HG02798 (cell line): ENCODE measurements around the gene UBE2E1.

Experiments used
- ATAC-seq: cut with Tn5 transposase; IDR thresholded peaks from one replicate; pipeline ENCODE4 v1.9.1; 2021; ENCODE audit warnings: mild to moderate bottlenecking; ENCODE audit not compliant: unreplicated experiment, poor library complexity

UBE2E1 gene

DNA sequence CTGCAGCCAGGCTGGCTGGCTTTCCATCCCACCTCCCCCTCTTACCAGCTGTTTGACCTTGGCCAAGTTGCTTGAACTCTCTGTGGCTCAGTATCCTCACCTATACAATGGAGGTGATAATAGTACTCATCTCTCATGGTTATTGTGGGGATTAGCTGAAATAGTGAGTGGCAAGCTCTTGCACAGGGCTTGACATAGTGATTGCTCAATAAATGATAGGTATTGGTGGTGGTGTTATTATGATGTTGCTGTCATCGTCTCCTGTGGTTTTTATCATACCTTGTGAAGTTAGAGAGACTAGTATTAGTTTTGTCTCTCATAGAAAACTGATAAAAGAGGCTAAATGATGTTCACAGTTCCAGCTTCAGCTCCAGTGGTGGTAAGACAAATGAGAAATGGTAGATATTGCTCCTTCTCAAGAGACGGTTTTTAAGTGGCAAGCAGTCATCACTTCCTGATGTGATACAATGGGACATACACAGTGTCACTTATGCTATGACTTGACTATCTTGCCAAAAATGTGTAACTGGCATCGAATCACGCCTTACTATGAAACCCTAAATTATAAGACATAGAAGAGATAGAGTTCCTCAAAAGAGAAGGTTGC, 12.1 kb upstream of the UBE2E1 start:
- ATAC-seq, result no peak

DNA sequence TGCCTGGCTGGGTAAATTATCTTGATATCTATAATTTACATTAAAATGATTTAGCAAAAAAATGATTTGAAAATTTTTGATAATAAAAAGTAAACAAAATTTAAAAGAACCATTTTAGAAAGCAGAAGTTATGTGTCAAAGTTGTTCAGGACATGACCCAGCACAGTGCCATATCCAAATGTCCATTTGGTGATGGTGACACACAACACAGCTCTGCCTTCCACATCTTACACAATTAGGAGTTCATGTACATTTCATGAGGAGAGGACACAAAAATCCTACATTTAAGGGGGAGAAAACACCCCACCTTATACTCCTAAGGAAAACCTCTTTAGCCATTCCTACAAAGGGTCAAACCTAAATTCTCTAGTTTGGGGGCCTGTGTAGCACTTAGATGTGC, 10.7 kb upstream of the UBE2E1 start:
- ATAC-seq, result no peak

DNA sequence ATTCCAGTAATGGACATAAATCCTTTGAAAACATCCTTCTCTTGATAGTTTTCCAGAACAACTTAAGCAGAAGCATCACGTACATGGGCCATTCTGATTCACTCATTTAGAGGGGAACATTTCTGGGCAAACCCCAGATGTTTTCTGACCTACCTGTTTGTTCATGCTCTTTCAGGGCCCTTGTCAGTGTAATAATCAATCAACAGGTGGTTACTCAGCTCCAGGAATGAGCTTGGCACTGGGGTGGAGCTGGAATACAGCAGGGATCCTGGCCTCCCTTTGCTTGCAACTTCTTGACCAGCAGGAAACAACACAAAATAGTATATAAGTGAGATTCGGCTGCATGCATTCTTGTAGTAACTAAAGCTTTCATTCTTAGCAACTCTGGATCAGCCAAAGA, 9.2 kb upstream of the UBE2E1 start:
- ATAC-seq, result no peak

DNA sequence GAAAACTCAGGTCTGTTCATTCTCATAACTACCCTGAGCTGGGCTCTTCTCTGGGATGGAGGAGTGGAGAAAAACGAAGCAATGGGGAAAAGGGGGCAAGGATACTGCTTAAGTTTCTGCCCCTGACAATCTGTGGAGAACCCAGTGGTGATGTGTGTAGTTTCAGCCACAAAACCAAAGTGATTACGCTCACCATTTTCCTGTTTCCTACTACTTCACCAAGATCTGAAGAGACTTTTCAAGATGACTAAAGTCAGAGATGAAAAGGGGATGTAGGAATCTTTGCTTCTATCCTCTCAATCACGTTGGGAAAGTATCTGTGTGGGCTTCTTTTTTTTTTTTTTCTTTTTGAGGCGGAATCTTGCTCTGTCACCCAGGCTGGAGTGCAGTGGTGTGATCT, 8.3 kb upstream of the UBE2E1 start:
- peak; percentile 84 for ATAC-seq

DNA sequence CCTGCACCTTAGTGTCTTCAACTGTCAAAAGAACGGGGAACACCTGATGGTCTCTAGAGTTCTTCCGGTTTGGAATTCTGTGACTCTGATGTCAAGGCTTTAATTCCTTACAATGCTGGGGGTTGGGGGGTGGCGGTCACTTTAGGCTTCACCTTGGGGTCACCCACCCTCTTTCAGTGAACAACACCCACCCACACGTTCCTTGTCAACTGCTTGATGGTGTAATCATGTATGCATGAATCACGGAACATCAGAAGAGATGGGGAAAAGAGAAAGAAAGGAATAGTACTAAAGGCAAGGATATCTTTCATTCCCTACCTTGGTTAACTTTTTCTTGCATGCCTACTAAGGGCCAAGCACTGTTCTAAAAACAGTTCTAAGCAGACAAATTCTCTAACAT, 7.3 kb upstream of the UBE2E1 start:
- no peak for ATAC-seq

DNA sequence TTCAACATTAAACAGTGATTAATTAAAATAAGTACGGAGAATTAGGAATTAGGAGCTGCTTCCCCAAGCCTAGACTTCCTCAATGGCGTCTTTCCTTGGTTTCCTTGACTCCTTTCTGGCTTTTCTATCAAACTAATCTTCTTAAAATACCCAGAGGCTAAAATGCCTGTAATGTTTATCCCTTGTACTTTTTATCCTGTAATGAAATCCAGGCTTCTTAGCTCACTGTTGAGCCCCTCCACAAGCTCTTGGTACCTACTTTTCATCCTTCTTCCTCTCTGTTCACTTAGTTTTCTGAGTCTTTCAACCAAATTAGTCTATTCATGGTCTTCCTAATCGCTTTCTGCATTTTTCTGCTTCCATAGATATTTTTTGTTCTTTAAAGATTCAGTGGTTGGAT, 6.9 kb upstream of the UBE2E1 start:
- no peak for ATAC-seq

DNA sequence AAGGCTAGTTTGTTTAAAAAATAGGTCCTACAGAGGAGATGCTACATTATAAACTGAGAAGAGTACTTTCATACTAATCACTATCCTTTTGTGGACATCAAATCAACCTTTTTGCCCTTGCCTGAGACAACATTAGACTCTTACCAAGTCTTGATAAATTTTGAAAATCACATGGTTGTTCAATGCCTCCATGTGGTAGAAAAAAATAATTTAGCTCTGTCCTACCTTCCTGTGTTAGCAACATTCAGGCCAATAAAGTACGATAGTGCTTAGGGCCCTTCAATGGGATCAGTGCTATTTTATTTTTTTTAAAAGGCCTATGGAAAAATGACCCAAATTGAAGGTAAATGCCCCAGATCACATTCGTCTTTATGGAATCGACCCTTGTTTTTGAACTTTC, 5.0 kb upstream of the UBE2E1 start:
- ATAC-seq, result no peak

DNA sequence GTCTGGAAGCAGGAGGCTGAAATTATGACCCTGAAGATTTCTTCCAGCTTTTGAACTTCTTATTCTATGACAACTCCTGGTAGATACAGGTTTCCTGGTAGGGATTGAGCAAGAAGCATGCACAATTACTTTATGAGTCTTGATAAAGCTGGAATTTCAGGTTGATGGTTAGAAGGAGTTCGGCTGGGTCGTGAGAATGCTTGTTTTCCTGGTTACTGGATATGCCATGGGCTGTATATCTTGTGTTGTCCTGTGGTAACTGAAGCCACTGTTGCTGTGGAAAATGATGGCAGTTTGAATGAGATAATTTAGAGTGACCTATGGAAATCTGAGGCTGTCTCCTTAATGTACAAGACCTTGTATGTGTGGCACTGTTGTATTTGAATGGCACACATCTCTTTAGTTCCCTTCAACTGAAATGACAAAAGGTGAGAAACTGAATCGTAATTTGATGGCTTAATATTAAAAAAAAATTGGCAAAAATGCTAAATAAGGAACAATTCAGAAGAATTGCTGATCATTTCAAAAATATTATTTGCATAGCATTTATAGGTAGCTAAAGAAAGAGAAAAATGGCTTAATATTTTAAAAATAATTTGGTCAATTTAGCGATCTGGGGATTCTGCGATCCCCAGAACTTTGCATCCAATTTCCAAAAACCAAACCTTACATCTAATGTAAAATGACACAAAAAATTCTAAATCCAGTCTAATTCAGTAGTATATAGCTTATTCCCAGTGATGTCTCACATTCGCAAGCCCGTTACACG, 1.1 kb upstream of the UBE2E1 start:
- ATAC-seq, result no peak

DNA sequence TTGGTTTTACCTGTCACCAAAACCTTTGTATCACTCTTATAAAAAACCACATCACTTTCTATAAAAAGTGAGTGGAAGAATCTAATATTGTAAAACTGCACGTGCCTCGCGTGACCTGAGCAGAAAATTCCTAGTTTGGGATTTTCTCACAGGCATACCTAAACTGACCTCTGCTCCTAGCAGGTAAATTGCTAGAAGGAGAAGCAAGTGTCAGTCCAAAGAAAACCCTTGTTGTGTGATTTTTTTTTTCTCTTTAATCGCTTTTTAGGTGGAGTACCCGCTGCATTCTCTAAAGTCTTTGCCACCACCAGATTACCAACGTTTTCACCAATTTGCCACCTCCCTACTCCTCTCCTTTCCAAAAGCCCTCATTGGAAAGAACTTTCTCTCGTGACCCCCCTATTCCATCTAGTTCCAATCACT, 534 bp upstream of the UBE2E1 start:
- ATAC-seq, result no peak

DNA sequence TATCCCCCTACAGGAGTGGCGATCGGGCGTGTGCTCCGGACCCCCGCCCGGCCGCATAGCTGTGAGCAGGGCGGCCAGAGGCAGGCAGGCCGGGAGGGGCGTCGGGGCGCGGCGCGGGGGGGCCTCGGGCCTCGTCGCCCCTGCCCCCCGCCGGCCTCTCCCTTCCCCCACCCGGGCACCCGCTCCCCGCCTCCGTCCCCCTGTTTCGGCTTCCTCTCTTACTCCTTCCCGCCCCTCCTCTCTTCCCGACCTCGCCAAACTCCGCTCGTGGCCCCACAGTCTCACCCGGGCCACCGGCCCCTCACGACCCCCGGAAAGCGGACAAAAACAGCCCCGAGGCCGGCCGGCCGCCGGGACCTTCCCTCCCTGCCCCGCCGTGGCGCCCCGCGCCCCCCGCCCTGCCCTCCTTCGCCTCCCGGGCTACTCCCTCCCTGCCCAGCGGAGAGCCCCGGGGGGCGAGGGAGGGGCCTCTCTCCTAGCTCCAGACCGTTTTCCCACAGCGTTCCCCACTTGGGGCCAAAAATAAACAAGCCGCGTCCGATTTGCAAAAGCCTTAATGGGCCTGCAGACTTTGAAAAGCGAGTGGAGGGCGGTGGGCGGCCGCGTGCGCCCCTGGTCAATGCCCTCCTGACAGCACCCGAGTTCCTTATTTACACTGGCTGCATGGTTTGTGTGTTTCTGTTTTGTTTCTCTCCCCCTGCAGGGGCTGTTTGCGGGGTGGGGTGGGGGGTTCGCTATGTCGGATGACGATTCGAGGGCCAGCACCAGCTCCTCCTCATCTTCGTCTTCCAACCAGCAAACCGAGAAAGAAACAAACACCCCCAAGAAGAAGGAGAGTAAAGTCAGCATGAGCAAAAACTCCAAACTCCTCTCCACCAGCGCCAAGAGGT, 1.0 kb downstream of the UBE2E1 start:
- ATAC-seq, result peak; percentile 5

DNA sequence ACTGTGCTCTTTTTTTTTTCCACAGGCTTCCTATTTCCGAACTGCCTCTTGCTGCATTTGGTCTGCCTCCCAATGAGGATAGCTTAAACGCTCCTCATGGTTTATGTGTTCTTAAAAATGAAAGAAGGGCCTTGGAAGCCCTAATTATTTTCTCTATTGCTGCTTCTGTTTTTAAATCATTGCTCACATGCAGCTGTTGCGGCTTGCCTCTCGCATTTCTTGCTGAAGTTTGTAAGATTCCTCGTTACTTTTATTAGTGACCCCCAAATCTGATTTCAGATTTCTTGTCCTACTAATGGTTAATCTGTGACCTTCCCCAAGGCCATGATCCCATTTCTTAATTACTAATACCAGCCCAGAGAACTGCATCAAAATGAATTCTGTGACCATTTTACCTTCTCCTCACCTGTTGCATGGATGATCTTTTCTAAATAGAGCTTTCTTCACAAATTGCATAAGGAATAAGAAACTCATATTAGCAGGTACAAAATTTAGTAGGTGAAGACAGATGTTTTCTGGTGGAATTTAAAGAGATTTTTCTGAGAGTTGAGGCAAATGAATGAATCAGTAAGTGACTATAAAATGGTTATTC, 1.8 kb downstream of the UBE2E1 start:
- no peak for ATAC-seq

DNA sequence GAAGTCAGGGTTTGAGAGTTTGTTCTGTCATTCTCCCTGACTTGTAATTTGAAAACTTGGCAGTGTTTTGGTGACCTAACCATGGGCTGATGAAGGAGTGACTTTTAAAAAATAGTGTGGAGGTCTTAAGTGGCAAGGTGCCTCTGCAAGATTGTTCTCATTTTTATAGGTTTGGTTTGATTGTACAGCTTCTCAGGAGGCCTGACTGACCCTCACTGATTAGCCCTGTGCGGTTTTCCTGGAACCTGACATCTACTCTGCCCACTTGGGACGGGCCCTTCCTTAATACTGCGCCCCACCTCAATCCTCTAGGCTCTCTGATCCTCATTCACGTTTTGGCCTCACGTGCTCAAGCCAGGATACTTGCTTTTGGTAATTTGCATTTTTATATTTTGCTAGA, 2.8 kb downstream of the UBE2E1 start:
- no peak for ATAC-seq

DNA sequence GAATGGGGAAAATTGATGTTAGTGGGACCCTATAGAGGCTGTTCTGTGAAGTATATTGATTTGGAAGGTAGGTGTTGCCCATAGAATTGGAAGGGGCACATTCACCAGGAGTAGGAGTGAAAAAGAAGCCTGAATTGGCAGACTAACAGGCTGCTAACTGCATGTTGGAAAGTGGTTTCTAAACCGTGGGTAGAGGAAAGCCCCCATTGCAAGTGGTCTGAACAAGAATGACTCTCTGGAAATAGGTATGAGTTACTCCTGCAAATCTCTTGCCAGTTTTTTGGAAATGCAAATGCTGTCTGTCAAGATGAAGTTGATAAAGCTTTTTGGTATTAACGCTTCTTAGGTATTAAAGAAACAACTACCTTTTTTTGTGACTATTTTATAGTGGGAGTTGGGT, 3.5 kb downstream of the UBE2E1 start:
- peak; percentile 17 for ATAC-seq

DNA sequence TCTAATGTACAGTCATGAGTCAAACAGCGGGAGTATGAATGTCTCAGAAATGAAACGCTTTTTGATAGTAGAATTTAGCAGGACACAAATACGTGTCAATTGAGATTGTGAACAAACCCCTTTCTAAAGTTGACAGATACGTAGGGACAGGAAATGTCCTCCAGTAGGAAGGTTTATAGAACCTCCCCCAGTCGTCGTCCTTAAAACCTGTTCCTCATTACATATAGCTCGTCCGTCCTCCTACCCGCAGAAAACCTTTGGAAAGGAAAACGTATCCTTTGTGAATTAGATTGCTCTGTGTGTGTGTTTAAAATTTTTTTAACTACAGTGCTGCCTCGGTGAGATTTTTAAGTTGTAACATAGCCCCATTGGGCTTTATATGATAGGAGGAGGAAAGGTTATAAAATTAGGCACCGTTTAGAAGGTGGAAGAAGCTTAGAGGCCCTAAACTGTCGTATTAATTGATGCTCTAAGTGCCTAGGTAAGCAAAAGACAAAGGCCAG, 4.1 kb downstream of the UBE2E1 start:
- no peak for ATAC-seq

DNA sequence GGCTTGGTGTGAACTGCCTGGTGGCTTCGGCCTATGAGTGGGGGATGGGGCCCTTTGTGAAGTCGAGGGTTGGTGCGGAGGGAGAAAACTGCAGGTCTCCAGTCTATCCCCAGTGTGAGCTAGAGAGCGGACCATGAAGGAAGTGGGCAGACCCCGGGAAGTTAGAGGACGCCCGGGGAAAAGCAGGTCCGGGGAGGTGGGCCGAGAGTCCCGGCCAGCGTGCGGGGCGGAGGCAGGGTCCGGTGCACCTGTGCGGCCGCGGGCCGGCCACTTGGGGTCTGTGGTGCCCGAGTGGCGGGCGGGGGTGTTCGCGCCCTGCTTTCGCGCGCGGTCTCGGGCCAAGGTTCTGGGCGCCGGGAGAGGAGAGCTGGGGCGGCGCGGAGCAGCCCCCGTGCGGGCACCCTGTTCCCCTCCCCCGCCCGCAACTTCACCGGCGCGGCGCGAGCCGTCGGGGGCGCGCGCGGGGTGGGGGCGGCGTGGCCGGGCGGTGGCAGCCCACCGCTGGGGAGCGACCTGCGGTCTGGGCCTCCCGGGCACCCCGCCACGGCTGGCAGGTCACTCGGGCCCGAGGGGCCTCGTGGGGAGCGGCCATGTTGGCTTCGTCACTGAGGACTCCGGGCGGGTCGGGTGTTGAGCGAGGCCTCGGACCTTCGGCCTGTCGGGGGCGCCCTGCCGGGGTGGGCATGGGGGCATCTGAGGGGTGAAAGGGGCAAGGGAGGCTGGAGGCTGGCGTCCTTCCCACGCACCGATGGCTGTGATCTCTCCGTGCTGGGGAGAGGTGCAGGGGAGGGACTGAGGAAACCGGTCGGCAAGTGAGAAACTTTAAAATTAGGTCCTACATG, 4.8 kb downstream of the UBE2E1 start:
- ATAC-seq, result peak; percentile 34

DNA sequence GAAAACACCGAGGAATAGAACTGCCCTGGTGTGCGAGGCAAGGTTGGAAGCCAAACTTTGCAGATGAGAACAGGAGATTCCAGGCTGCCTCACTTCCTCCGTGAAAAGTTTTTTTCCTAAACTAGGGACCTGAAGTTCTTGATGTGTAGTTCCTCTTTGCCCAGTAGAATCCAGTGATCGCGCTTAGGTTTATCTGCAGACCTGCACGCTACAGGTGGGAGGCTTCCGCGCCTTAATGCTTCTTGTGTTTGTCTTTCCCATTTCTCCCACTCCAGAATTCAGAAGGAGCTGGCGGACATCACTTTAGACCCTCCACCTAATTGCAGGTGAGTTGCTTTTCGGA, 5.4 kb downstream of the UBE2E1 start:
- no peak for ATAC-seq

DNA sequence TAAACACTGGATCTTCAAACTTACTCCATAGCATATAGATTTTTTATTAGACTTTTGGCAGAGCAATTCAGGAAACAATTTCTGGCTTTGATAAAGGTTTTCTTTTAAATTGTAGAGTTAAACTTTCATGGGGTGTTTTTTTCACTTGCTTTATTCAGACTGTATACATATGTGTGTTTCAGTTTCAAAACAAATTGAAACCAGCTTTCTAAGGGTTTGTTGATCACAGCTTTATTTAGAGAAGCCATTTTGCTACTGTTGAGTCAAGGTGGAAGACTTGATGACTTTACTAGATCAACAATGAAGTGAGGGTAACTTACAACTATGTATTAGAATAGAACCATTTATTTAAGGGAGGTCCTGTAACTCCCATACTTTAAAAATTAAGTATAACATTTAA, 6.2 kb downstream of the UBE2E1 start:
- peak; percentile 58 for ATAC-seq

DNA sequence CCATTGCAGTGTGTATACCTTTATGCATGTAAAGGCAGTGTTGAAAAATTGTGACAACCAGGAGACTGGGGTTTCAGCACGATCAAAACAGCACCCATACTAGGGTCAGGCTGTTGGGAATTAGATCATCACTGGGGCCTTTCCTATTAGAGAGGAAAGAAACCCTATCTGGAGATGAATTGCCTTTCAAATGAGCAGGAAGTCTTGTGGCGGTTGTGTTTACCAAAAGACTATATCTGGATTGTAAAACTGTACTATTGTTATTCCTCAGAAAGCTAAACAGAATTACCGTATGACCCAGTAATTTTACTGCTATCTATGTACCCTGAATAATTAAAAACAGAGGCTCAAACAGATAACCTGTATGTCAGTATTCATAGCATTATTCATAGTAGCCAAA, 10.1 kb downstream of the UBE2E1 start:
- ATAC-seq, result no peak

DNA sequence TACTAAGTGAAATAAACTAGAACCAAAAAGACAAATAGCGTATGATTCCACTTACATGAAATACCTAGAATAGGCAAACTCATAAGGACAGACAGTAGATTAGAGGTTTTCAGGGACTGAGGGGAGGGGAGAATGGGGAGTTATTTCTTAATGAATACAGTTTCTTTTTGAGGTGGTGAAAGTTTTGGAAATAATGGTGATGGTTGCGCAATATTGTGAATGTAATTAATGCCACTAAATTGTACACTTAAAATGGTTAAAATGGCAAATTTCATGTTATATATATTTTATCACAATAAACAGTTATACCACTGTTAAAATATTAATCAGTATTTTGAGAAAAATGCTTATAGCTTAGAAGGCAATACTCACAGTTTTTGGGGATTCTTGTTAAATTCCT, 11.0 kb downstream of the UBE2E1 start:
- no peak for ATAC-seq
